Skin of body (tissue), 2 donors: ENCODE data around the gene RAB33A. TPM values are rescaled to one million over a fixed set of nuclear protein-coding genes. Genes with fewer than 3 reads are reported as not detected.

Experiments used
- DNase-seq: peaks from one replicate; lab custom pipeline; 2025; lab: John Stamatoyannopoulos, UW
- total RNA-seq: library from RNA; depleted of rRNA; stranded (reverse); fragments of >200 nt; gene quantifications from one replicate; pipeline ENCODE4 v1.2.3, GENCODE V29; 2014

The RAB33A gene
- total RNA-seq, result 0.39 TPM

DNA sequence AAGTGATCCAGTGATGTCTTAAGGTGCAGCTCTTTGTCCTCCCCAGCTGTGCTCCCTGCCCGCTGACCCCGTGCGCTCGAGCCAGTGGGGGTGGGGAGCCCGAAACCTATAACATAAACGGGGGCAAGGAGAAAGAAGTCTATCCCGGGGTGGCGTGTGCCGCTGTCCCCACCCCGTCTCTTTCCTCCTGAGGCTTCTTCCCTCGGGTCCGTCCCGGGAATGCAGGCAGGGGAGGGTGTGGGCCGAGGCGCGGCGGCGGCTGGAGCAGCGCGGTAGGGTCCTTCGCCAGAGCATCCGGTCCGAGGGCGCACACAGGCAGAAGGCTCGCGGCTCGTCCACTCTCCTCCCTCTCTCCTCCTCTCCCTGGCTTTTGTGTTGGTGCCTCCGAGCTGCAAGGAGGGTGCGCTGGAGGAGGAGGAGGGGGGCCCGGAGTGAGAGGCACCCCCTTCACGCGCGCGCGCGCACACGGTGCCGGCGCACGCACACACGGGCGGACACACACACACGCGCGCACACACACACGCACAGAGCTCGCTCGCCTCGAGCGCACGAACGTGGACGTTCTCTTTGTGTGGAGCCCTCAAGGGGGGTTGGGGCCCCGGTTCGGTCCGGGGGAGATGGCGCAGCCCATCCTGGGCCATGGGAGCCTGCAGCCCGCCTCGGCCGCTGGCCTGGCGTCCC is at the start of gene RAB33A:
Gene RAB33A, plus strand, starts transcription at position 517 of the 681 bp plus-strand sequence. Its CDS starts 101 bp downstream, at position 618.
- no peak for DNase-seq

DNA sequence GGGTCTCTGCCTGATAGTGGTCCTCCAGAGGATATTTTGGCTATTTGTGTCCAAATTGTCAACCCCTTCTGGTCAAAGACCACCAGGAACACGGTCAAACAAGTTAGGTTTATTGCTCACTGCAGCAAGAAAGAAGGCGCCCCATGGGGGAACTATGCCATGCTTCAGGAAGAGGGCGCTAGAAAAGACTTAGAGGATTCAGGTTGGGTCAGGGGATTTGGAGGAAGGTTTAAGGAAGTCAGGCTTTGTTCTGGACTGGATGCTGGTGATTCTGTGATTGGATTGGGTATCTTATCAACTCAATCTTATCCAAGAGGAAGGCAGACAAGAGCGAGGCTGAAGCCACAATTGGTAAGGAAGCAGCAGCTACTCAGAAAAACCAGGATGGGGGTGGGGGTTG is 47.2 kb upstream of the RAB33A start:
- no peak for DNase-seq

DNA sequence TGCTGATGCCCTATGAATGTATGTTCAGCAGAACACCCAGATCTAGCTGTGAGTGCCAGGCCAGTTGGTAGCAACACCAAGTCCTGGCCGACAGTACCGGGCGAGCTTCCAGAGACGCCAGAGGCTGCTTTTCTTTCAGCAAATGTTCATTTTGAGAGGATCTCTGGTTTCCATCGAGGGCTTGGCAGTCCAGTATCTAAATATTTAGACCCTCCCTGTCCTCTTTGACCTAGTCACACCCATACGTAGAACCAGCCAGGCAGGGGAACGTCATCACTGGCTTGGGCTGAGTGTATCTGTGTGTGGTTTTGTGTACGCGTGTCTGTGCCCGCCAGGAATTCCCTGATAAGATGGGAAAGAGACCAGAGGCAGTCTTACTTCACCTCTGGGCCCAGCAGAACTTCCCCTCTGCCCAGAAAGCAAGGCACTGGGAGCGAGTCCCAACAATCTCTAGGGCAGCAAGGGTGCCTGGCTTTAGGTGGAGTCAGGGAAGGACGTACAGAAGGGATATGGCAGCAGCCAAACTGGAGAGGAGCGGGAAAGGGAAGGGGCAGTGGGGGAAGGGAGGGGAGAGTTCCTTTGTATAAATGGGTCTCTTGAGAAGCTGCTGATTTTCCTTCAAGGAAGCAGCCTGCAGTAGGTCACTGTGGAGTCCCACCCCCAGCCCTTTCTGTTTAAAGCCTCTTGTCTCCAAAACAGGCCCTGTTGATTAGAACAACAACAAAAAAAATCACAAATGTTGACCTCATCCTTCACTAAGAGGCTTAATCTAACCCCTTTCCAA is 46.5 kb upstream of the RAB33A start:
- peak; percentile 23 for DNase-seq

DNA sequence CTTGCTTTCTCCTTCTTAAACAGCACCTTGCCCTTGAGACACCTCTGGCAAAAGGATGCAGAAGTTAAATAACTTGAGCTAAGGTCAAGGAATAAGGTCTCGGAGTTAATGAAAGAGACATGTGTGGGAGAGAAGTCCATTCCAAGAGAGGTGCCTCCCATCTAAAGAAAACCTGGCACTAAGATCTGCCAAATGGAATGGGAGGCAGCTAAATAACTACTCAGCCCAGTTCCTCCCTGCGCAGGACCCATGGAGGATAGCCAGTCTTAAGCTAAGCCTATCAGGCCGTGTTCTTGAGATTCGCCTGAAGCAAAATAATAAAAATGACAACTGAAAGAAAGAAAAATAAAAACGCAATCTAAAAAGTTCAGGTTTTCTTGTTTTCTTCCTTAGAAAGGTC is 40.8 kb upstream of the RAB33A start:
- DNase-seq, result no peak

DNA sequence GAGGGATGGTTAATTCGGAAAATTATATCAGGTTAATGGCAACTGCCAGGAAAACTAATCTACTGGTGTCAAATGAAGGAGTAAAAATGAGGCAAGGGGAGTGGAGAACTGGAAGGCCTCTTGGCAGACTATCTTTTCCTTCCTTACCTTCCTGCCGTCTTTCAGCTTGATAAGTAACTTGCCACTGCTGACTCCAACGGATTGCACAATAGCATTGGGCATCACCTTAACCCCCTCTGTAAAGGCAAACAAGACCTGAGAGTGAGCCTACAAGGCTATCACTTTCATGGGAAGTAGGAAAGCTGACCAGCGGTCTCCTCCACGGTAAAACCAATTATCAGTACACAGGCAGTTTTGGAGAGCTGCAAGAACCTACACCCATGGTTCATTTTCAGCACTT is 35.3 kb upstream of the RAB33A start:
- no peak for DNase-seq

DNA sequence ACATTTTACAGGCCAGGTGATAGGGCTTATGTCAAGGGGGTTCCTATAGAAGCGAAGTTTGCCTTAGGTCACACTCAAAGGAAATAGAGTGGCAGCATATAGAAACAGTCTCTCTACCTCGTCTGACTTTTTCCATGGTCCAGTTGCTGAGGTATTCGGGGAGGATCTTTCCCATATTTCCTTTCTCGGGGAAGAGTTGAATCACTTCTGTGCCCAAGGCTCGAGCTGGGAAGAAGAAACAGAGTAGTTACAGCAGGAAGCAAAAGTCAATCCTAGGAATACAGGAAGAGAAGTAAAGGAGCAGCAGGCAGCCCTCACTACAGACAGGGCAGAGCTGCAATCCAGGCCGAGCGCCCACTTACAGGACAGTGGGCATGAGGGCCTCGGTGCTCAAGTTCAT is 34.8 kb upstream of the RAB33A start:
- no peak for DNase-seq

DNA sequence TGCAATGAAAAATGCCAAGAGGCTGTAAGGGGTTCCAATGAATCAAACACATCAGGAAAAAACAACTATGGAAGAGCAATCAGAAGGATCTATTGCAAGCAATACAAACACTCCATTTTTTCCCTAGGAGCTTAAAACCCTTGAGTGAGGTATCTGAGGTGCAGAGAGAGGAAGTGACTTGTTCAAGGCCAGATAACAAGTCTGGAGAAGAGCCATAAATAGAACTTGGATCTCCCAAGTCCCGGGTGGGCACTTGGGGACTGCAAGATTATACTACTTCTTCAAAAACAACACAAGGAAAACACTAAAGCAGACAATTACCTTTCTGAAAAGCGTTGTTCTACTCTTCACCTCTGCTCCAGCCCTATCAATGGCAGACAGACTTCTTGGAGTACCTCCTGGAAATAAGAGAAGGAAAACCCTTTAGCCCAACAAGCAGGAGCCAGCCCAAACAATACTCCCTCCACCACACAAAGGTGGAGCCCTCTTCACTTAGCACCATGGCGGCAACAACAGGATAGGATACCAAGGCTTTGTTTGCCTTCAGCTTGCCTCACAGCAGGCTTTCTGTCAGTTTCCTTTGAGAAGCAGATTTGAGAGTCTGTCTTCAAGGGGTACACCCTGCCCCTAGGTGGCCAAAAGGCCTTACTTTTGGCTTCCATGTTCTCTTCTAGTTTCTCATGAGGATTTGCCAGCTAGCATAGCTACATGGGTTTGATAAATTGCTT is 32.1 kb upstream of the RAB33A start:
- DNase-seq, result no peak

DNA sequence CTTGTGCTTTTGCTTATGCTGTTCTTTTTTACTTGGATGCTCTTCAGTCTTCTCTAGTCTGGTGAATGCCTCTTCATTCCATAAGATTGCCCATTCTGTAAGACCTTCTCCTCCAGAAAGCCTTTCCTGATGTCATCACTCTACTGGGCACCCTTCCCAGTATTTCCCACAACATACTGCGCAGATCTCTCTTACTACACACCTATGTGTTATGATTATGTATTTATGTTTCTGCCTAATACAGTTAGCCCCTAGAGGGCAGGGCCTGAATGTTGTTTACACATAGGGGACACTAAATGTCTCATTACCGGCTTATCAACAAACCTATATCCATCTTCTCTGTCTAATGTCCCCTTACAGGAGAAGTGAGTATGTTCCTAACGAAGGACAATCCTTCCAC is 27.3 kb upstream of the RAB33A start:
- DNase-seq, result no peak

DNA sequence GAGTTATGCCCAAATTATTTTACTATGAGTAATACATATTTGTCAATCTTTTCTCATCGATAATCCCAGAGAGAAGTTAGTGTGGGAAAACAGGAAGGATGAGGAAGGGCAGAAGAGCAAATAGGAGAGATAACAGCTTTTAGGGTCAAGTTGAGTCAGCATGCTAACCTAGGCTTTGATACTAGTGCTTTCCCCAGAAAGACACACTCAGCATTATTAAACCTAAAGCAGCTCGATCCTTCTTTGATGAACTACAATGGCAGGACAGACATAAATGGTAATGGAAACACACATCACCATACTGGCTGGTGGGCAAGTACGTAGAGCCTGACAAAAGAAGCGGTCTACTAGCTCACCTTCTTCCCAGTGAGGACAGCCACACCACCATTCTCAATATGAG is 26.6 kb upstream of the RAB33A start:
- DNase-seq, result no peak

DNA sequence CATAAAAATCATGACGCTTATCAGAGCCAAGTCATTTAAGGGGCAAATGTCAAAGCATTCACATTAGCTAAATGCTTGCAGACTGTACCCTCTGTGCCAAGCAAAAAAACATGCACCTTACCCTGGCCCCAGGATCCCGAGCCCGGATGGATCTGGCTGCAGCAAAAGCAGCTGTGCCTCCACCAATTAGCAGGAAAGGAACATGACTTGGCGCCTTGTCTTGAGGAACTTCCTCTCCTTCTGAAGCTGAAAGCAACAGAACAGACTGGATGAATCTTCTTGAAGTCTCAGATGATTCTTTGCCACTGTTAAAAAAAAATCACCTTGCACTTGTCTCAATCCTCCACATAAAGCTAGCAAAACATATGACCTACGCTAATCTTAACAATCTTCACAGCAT is 24.1 kb upstream of the RAB33A start:
- no peak for DNase-seq

DNA sequence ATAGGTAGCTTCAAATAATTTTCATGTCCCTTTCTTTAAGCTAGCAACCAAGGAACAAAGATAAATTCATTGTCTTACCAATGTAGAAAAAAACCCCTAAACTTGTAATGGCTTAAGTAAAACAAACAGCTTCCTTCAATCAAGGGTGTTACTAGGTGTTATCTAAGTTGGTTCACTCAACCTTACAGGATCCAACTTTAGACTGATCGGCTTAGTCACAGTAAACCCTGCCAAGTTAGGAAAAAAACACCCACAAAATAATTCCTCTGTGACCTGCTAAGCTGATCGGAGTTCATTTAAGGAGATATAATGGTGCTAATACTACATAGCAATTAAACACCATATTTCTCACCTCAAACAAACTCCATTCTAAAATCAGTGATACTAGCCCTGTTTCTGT is 16.2 kb upstream of the RAB33A start:
- DNase-seq, result no peak

DNA sequence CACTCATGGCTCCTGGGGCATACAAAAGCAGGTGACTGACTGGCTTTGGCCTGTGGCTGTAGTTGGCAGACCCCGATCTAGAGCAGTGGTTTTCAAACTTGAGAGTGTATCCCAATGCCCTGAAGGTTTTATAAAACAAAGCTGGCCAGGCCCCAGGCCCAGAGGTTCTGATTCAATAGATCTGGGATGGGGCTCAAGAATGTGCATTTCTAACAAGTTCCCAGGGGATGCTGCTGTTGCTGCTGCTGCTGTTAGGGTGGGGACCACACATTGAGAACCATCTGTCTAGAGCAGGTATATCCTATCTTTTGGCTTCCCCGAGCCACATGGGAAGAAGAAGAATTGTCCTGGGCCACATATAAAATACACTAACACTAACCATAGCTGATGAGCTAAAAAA is 13.5 kb upstream of the RAB33A start:
- no peak for DNase-seq

DNA sequence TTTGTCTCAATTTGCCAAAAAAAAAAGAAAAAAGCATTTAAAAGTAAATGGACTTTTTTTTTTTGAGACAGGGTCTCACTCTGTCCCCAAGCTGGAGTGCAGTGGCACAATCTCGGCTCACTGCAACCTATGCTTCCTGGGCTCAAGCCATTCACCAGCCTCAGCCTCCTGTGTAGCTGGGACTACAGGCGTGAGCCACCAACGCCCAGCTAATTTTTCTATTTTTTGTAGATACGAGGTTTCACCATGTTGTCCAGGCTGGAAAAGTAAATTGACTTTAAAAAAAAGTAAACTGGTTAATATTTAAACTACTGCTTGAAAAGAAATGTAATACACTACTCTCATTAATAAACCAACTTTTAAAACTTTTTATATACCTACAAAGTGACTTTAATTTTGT is 12.0 kb upstream of the RAB33A start:
- no peak for DNase-seq

DNA sequence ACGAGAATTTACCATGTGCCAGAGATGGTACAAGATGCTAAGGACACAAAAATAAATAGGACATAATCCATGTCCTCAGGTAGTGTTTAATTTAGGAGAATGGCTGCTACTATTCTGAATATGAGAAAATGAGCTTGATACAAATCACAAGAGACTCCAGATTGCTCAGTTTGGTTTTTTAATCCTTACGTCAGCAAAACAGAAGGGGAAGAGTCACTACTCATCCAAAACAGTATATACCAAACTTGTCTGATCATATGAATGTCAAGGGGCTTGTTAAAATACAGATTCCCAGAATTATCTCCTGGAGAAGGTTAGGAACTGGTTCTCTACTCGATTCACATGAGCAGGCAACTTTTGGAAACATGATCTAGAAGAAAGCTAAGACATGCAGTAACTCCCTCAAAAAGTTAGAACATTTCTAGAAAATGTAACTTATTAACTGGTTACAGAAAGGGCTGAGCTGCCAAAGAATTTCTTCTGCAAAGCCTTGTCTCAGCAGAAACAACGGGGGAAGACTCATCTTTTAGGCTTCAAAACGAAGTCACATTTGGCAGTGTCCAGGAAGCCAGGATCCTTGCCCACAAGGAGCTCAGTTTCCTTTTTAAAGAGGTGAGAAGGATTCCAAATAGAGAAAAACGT is 9.5 kb upstream of the RAB33A start:
- DNase-seq, result no peak

DNA sequence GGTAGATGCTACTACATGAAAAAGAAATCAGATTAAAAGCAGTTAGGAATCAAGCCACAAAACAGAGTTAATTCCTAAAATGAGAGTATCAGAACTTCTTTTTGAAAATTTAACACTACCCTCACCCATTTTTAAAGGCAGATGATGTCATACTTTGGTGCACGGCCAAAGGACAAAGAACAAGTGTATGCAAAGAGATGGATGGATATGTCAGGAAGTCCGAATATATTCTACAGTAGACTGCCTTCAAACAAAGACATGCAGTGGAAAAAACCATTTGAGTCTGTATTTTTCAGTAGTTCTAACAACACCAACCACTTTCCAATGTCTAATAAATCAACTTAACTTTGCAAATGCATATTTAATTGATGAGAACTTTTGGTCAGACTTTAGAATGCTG is 8.4 kb upstream of the RAB33A start:
- no peak for DNase-seq

DNA sequence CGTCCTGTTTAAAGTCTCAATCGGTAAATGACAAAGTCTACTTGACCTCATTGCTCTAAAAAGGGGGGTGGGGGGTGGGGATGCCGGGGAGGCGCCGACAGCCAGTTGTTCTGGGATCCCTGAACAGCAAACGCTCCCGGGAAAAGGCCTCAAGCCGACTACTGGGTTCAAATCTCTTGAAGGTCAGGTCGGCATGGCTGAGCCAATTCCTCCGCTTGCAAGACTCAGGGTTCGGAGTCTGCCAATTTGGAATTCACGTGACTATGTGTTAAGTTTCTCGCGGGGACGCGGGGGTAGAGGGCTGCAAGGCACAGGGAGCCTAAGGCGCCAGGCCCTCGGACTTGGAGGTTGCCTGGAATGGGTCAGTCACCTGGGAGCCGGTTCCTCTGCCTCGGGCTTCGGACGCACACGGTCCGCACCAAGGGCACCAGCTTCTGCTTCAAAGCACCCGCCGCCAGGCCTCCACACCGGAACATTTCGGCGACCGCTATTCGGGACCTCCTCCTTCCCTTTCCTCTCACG is 6.5 kb upstream of the RAB33A start:
- DNase-seq, result no peak

DNA sequence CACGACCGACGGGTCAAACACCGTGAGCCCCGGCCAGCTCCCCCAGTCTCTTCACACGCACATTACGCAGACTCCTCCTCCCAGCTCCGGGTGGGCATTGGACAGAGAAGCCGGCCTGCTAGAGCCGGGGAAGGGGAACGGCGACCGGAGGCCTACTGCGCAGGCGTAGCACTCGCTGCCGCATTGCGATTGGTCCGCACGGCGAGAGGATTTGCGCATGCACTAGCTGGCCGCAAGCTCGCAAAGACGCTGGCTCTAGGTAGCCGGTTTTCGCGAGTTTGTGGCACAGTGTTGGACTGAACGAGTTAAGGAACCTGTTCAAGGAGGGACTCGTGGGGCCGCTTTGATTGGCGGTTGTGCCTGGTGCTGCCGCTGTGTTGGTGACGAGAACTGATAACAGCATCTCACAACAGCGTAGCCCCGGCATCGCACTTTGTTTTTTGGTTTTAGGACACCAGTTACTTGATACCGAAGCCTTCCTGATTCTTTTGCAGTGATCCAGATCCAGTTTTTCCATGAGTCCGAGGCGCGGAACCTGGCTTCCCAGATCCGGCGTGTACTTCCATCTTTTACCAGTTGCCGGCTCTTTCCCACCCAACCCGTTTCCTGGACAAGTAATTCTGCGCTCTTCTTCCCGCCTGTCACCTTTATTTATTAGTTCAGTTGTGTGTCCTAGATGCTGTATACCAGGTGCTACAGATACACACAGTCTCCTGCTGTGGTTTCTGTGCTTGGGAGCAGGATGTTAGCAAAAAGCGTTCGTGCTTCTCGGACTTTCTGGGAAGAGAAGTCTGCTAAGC is 5.9 kb upstream of the RAB33A start, which contains the start of gene AIFM1:
Gene AIFM1, minus strand, starts transcription at position 139 of the 800 bp plus-strand sequence. CDS start 185 bp downstream, outside the sequence.
- DNase-seq, result peak; percentile 90

DNA sequence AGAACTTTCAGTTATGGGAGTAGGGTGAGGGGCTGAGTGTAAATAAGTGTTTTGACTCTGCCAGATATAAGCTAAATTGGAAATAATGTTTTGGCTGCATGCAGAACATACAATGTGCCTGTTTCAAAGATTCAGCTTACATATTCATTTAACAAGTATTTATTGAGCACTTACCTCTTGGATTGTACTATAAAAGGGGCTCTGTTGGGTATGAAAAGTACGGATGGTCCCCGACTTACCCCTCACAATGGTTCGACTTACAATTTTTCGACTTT is 5.3 kb upstream of the RAB33A start:
- DNase-seq, result no peak

DNA sequence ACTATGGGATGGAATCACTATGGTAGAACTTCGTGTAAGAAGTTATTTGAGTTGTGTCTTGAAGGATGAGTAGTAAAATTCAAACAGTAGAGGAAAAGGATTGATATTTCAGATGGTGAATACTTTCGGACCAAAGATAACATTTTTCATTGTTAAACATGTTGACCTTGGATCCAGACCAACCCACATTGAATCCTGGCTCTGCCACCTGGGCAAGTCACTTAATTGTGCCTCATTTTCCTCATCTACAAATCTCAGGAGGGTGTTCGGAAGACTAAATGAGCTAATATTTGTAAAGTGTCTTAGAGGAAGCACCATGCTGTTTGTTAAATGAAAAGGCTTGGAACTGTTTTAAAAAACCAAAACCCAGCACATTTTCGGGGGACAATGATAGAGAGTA is 4.7 kb upstream of the RAB33A start:
- no peak for DNase-seq

DNA sequence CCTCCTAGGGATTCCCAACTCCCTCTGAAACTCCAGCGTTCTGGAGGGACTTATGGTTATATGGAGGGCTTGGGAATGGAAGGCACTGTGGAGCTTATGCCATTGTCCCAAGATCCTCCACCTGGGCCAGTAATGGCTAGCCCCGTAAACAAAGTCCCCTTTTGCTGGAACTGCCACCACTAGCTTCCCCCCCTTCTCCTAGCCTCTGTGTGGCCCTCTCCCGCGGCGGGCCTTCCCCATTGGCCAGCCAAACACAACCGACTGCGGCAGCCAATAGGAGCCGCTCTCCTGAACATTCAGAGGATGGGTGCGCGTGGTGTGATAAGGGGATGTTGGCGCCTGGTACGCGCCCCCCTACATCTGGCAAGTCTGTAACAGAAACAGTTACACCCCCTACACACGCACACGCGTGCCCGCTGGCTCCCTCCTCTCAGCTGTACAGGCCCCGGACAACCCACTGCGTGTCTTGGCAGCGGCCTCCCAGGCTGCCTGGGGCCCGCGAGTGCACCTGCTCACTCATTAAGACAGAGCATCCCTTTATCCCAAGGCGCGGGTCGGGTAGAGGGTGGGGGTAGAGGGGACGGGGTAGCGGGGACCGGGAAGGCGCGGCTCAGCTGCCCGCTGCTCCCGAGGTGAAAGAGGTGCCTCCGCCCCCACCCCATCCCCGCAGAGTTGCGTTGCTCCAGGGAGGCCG is 863 bp upstream of the RAB33A start:
- DNase-seq, result no peak
